Naive thymus-derived CD8-positive, alpha-beta T cell (primary cell): ENCODE data around the gene PCDHGA2. TPM values are rescaled to one million over a fixed set of nuclear protein-coding genes. Genes with fewer than 3 reads are reported as not detected.
A peak's percentile ranks its signal among the peaks of the same experiment; 100 is the strongest.

Experiments
- ATAC-seq, 2 donors: fragments of 150-1000 bp; cut with Tn5 transposase in 1 of 2; sonication (Bioruptor Pico), chemical (Tn5 transposase) in 1 of 2; 1 replicate in 1 of 2; 2 replicates in 1 of 2; pipeline ENCODE4 v1.10.0; 2021; ENCODE audit warnings: mild to moderate bottlenecking in 2 of 2, moderate library complexity in 2 of 2
- POLR2A ChIA-PET: fragments of 350-600 bp; sonication (Branson Sonifier 250); formaldehyde crosslinking; loops from one replicate; lab custom pipeline; 2021; ENCODE audit warnings: antibody characterized with exemption; lab: Charles Lee
- DNase-seq, 10 donors: peaks; one replicate each; pipeline versions ENCODE4 v3.0.0 to v3.0.0-alpha.2; 2020 to 2022
- H3K27ac Mint-ChIP-seq, 10 donors: one replicate each; pipeline ENCODE4 v1.8.0; 2020 to 2022; ENCODE audit warnings: mild to moderate bottlenecking in 10 of 10, mixed read lengths in 10 of 10, moderate library complexity in 4 of 10, inconsistent platforms in 1 of 10
- H3K27me3 Mint-ChIP-seq, 5 donors: one replicate each; pipeline ENCODE4 v1.8.0; 2021 to 2022; ENCODE audit warnings: mixed read lengths in 5 of 5
- H3K36me3 Mint-ChIP-seq, 3 donors: one replicate each; pipeline ENCODE4 v1.8.0; 2020 to 2022; ENCODE audit warnings: mixed read lengths in 3 of 3, mild to moderate bottlenecking in 2 of 3, inconsistent platforms in 1 of 3
- H3K4me1 Mint-ChIP-seq, 4 donors: one replicate each; pipeline ENCODE4 v1.8.0; 2021 to 2022; ENCODE audit warnings: mixed read lengths in 4 of 4
- H3K4me3 Mint-ChIP-seq, 10 donors: one replicate each; pipeline ENCODE4 v1.8.0; 2020 to 2022; ENCODE audit warnings: mild to moderate bottlenecking in 10 of 10, mixed read lengths in 10 of 10, moderate library complexity in 6 of 10, inconsistent platforms in 1 of 10
- H3K9me3 Mint-ChIP-seq, 9 donors: one replicate each; pipeline ENCODE4 v1.8.0; 2020 to 2022; ENCODE audit warnings: mixed read lengths in 9 of 9, mild to moderate bottlenecking in 3 of 9, inconsistent platforms in 1 of 9, moderate library complexity in 1 of 9
- polyA plus RNA-seq, 3 donors: library from polyadenylated mRNA; unstranded; fragments of 300-500 nt; fragmentation: Illumina TruSeq; gene quantifications; one replicate each; pipeline ENCODE4 v1.2.3, GENCODE V29; 2021
- total RNA-seq, 8 experiments: library from RNA in 2 of 8; stranded (reverse) in 2 of 8; gene quantifications; one replicate each; pipeline ENCODE4 v1.2.3 and lab custom pipeline; 2021 to 2026

The PCDHGA2 gene
- total and polyA plus RNA-seq, 5 experiments from 2014 or later: 0.16 to 0.18 TPM; not detected in 3

GRCh38 chr5:141349917-141350619 is 11.5 kb downstream of the PCDHGA2 start, which contains the start of gene PCDHGB1:
TSS of gene PCDHGB1 (plus strand) at chr5:141350099. CDS start at chr5:141350261, 162 bp downstream.
- POLR2A ChIA-PET: no interaction called here
- Mint-ChIP-seq H3K9me3 (peaks cover 7 to 81% (median 38%) of the 10 kb centered on the region in 9 donors), H3K27ac (no peak within 1 kb of the TSS), H3K36me3 (peaks cover 24 to 50% (median 28%) of the 10 kb centered on the region in 3 donors), H3K4me3 (peak within 1 kb of the TSS in 8 of 10 donors; percentile 12 to 76 (median 58)), H3K27me3 (peaks cover 45 to 96% (median 70%) of the 10 kb centered on the region in 5 donors), H3K4me1 (peaks cover 0 to 2% (median 0%) of the 10 kb centered on the region in 4 donors)
- peak in 3 of 10 donors; percentile 10 to 30 (median 28) for DNase-seq
- peak in 1 of 2 donors; percentile 56 for ATAC-seq

- H3K4me1 Mint-ChIP-seq: peaks cover 0 to 2% (median 0%) of the 10 kb centered on the region in 4 donors
- H3K27me3 Mint-ChIP-seq: peaks cover 44 to 96% (median 74%) of the 10 kb centered on the region in 5 donors
- no peak for ATAC-seq
- H3K36me3 Mint-ChIP-seq: peaks cover 18 to 54% (median 26%) of the 10 kb centered on the region in 3 donors
- H3K4me3 Mint-ChIP-seq: no peak overlapping the region
- peaks cover 7 to 85% (median 40%) of the 10 kb centered on the region in 9 donors for H3K9me3 Mint-ChIP-seq
- POLR2A ChIA-PET: no interaction called here
- no peak for DNase-seq
- no peak overlapping the region for H3K27ac Mint-ChIP-seq
Observed at GRCh38 chr5:141351591-141351990, 13.0 kb downstream of the PCDHGA2 start.

- Mint-ChIP-seq H3K4me1 (peaks cover 0 to 5% (median 2%) of the 10 kb centered on the region in 4 donors), H3K27ac (no peak within 1 kb of the TSS), H3K36me3 (peaks cover 16 to 54% (median 21%) of the 10 kb centered on the region in 3 donors), H3K27me3 (peaks cover 39 to 99% (median 72%) of the 10 kb centered on the region in 5 donors), H3K4me3 (peak within 1 kb of the TSS in 8 of 10 donors; percentile 6 to 58 (median 30)), H3K9me3 (peaks cover 6 to 81% (median 49%) of the 10 kb centered on the region in 9 donors)
- DNase-seq (no peak), ATAC-seq (peak in 1 of 2 donors; percentile 27)
- POLR2A ChIA-PET: no interaction called here
Observed at GRCh38 chr5:141354900-141355469, 16.4 kb downstream of the PCDHGA2 start, which contains the start of gene PCDHGA4. TSS of gene PCDHGA4 (plus strand) at chr5:141355021. CDS start at chr5:141355108, 87 bp downstream.

GRCh38 chr5:141355641-141356040 is 17.1 kb downstream of the PCDHGA2 start:
- Mint-ChIP-seq H3K9me3 (peaks cover 0 to 81% (median 49%) of the 10 kb centered on the region in 9 donors), H3K4me3 (no peak overlapping the region), H3K27me3 (peaks cover 39 to 99% (median 72%) of the 10 kb centered on the region in 5 donors), H3K4me1 (peaks cover 0 to 6% (median 2%) of the 10 kb centered on the region in 4 donors), H3K36me3 (peaks cover 14 to 55% (median 23%) of the 10 kb centered on the region in 3 donors), H3K27ac (no peak overlapping the region)
- DNase-seq: no peak
- POLR2A ChIA-PET: no interaction called here
- no peak for ATAC-seq

- Mint-ChIP-seq H3K27ac (no peak overlapping the region), H3K36me3 (peaks cover 17 to 60% (median 22%) of the 10 kb centered on the region in 3 donors), H3K4me3 (no peak overlapping the region), H3K9me3 (peaks cover 0 to 81% (median 52%) of the 10 kb centered on the region in 9 donors), H3K27me3 (peaks cover 41 to 99% (median 72%) of the 10 kb centered on the region in 5 donors), H3K4me1 (peaks cover 0 to 6% (median 2%) of the 10 kb centered on the region in 4 donors)
- DNase-seq (no peak), ATAC-seq (no peak)
- POLR2A ChIA-PET: no interaction called here
Observed at GRCh38 chr5:141356133-141356532, 17.6 kb downstream of the PCDHGA2 start.

- ATAC-seq: no peak
- H3K9me3 Mint-ChIP-seq: peaks cover 0 to 85% (median 56%) of the 10 kb centered on the region in 9 donors
Observed at GRCh38 chr5:141356950-141357349, 18.4 kb downstream of the PCDHGA2 start.

GRCh38 chr5:141359790-141360426 is 21.3 kb downstream of the PCDHGA2 start, which contains the start of gene PCDHGB2:
TSS of gene PCDHGB2 (plus strand) at chr5:141359994. CDS start at chr5:141360136, 142 bp downstream.
- H3K9me3 Mint-ChIP-seq: peaks cover 0 to 89% (median 56%) of the 10 kb centered on the region in 9 donors

More at GRCh38 chr5:141356950-141357349, 18.4 kb downstream of the PCDHGA2 start:
- Mint-ChIP-seq H3K4me3 (no peak overlapping the region), H3K27me3 (peaks cover 44 to 97% (median 70%) of the 10 kb centered on the region in 5 donors), H3K27ac (no peak overlapping the region), H3K4me1 (peaks cover 0 to 6% (median 2%) of the 10 kb centered on the region in 4 donors), H3K36me3 (peaks cover 19 to 64% (median 21%) of the 10 kb centered on the region in 3 donors)
- DNase-seq: no peak
- POLR2A ChIA-PET: no interaction called here

GRCh38 chr5:141360685-141361084 is 22.1 kb downstream of the PCDHGA2 start:
- Mint-ChIP-seq H3K4me1 (peaks cover 0 to 6% (median 2%) of the 10 kb centered on the region in 4 donors), H3K27ac (peak overlapping the region in 1 of 10 donors; percentile 9), H3K4me3 (peak overlapping the region in 4 of 10 donors; percentile 6 to 42 (median 27)), H3K27me3 (peaks cover 58 to 98% (median 78%) of the 10 kb centered on the region in 5 donors), H3K36me3 (peaks cover 29 to 72% (median 42%) of the 10 kb centered on the region in 3 donors), H3K9me3 (peaks cover 0 to 90% (median 59%) of the 10 kb centered on the region in 9 donors)
- POLR2A ChIA-PET: no interaction called here
- ATAC-seq (no peak), DNase-seq (no peak)

More at GRCh38 chr5:141359790-141360426, 21.3 kb downstream of the PCDHGA2 start, which contains the start of gene PCDHGB2:
- Mint-ChIP-seq H3K4me3 (peak within 1 kb of the TSS; percentile 70 to 89 (median 84)), H3K4me1 (peaks cover 0 to 6% (median 2%) of the 10 kb centered on the region in 4 donors), H3K27ac (peak within 1 kb of the TSS in 4 of 10 donors; percentile 48 to 76 (median 62)), H3K36me3 (peaks cover 24 to 71% (median 35%) of the 10 kb centered on the region in 3 donors), H3K27me3 (peaks cover 51 to 98% (median 74%) of the 10 kb centered on the region in 5 donors)
- POLR2A ChIA-PET: no interaction called here
- ATAC-seq: peak; percentile 39 to 53
- DNase-seq: peak in 4 of 10 donors; percentile 9 to 25 (median 19)

- POLR2A ChIA-PET: no interaction called here
- no peak for ATAC-seq
- Mint-ChIP-seq H3K27me3 (peaks cover 59 to 95% (median 74%) of the 10 kb centered on the region in 5 donors), H3K9me3 (peaks cover 0 to 93% (median 51%) of the 10 kb centered on the region in 9 donors), H3K4me3 (no peak overlapping the region), H3K27ac (no peak overlapping the region), H3K4me1 (peaks cover 0 to 6% (median 2%) of the 10 kb centered on the region in 4 donors), H3K36me3 (peaks cover 29 to 67% (median 42%) of the 10 kb centered on the region in 3 donors)
- DNase-seq: no peak
Observed at GRCh38 chr5:141362719-141363118, 24.2 kb downstream of the PCDHGA2 start.

GRCh38 chr5:141363952-141364660 is 25.5 kb downstream of the PCDHGA2 start, which contains the start of gene PCDHGA5:
TSS of gene PCDHGA5 (plus strand) at chr5:141364162. CDS start at chr5:141364331, 169 bp downstream.
- H3K4me3 Mint-ChIP-seq: peak within 1 kb of the TSS in 2 of 10 donors; percentile 8 to 33
- POLR2A ChIA-PET: no interaction called here
- H3K4me1 Mint-ChIP-seq: peaks cover 0 to 6% (median 2%) of the 10 kb centered on the region in 4 donors
- DNase-seq (no peak), ATAC-seq (no peak)
- peaks cover 0 to 89% (median 44%) of the 10 kb centered on the region in 9 donors for H3K9me3 Mint-ChIP-seq
- peak within 1 kb of the TSS in 1 of 10 donors; percentile 5 for H3K27ac Mint-ChIP-seq
- peaks cover 27 to 58% (median 43%) of the 10 kb centered on the region in 3 donors for H3K36me3 Mint-ChIP-seq
- H3K27me3 Mint-ChIP-seq: peaks cover 64 to 95% (median 74%) of the 10 kb centered on the region in 5 donors
